Thyroid gland (tissue), 4 donors: ENCODE data around the gene TBC1D22A.

Experiments used
- POLR2A ChIP-seq, 2 donors: fragments of 450-650 bp; IDR thresholded peaks; one replicate each; pipeline ENCODE4 v1.6.1; 2017; ENCODE audit warnings: antibody characterized with exemption in 2 of 2, mild to moderate bottlenecking in 2 of 2, moderate library complexity in 1 of 2
- TF ChIP-seq, protein P1 (sequence below), 6 experiments: fragments of 200-600 bp in 3 of 6; fragments of 450-650 bp in 3 of 6; sonication (generic) in 3 of 6; IDR thresholded peaks; one replicate each; pipeline ENCODE4 v1.5.1; 2016 to 2019; ENCODE audit warnings: antibody characterized with exemption in 6 of 6, mild to moderate bottlenecking in 2 of 6, inconsistent platforms in 1 of 6, moderate library complexity in 1 of 6

DNA sequence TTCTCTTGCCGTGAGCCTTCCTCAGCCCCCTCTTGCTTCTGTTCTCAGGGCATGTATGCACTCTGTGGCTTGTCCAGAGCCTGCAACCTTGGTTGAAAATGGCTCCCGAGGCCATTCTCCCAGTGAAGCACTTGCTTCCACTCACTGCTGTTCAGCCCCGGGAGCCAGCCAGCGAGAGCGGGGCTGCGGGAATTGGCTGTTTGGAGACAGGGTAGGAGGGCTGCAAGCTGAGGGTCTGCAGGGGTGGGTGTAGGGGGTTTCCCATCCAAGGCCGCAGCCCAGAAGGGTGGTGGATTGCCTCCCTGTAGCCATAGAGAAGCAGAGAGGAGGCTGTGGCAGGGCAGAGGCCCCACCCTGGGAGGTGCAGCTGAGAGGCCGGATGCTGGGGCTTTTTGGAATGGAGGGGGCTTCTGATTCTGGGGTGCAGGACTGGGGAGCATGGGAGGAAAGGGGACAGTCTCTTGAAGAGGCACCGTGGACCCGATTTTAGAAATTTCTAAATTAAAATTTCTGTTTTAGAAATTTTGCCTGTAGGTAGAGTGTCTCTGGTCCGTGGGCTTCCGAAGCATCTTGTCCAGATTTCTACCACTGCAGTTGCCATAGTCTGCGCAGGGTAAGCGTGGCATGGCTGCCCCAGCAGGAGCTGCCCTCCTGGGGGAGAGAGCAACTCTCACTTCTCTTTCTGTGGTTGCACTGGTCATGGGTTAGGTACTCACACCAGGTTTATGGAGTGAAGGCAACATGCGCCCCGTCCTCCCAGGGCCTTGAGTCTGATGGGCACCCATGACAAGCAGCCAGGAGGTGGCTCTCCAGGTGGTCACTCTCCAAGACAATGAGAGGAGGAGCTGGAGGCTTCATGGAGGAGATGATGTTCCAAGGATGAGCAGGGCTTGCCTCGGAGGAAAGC is 100.2 kb downstream of the TBC1D22A start:
- TF ChIP-seq, protein P1, sequence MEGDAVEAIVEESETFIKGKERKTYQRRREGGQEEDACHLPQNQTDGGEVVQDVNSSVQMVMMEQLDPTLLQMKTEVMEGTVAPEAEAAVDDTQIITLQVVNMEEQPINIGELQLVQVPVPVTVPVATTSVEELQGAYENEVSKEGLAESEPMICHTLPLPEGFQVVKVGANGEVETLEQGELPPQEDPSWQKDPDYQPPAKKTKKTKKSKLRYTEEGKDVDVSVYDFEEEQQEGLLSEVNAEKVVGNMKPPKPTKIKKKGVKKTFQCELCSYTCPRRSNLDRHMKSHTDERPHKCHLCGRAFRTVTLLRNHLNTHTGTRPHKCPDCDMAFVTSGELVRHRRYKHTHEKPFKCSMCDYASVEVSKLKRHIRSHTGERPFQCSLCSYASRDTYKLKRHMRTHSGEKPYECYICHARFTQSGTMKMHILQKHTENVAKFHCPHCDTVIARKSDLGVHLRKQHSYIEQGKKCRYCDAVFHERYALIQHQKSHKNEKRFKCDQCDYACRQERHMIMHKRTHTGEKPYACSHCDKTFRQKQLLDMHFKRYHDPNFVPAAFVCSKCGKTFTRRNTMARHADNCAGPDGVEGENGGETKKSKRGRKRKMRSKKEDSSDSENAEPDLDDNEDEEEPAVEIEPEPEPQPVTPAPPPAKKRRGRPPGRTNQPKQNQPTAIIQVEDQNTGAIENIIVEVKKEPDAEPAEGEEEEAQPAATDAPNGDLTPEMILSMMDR (IDR thresholded peaks at IDR 0.05): no peak
- no peak for TF ChIP-seq POLR2A (IDR thresholded peaks at IDR 0.05)
